Activated gamma-delta T cell (primary cell): Measurements from ENCODE around the gene REXO1.

Experiments used
- DNase-seq: peaks from one replicate; lab custom pipeline; 2025; lab: John Stamatoyannopoulos, UW

REXO1 gene

DNA sequence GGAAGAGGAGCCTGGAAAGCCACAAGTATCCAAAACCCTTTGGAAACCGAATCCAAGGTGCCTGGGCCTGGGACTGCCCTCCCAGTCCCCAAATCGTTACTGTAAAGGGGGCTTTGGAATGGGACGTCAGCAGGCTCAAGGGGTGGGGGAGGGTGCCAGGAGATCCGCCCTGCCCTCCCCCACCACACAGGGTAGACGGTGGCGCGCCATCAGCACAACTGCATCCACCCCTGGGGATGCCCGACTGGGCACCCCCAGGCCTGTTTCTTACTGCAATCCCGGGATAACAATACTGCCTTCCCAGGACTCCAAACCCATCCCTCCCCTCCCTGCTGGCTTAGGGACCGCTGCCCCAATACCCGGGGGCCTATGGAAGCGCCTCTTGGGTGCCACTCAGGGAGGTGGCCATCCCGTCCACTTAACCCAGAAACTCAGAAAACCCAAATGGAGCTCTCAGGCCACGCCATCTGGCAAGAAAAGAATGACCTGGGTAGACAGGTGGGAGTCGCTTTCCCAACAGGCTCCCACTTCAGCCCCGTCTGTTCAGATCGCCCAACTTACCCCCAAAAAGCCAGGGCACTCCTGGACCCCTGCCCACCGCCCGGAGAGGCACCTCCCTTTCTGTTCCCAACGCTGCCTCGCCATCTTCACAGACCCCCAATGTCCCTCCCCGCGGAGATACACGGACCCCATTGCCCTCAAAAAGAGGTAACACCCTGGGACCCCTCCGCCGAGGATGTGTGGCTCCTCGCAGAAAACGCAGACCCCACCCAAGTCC, 12.7 kb upstream of the REXO1 start:
- DNase-seq = no peak

DNA sequence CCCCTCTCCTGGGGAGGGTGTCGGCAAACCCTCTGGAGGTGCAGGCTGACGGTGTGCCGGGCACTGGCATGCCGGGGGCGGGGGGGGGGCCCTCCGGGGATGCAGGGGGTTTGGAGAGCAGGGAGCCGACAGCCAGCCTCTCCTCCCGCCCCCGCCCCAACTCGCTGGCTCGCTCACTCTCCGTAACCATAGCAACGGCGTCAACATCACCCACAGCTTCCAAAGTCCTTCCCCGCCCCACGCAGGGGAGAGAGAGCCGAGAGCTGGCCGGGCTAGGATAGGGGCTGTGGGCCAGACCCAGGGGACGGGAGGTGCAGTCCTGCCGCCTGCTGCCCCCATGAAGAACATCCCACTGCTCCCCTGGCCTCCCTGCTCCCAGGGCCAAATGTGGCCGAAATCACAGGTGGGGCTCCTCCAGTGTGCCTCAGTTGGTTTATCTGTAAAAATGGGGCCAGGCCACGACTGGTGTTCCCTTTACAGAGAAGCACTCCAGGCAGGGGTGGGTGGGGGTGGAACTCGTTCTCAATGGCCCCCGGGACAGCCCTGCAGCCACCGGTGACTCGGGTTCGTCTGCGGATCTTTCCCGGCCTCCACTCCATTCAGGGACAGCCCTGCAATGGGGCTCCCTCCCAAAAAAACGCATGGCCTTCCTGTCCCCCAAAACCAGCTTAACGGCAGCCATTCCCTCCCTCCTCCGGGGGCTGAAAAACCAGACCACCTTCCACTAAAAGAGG, 11.9 kb upstream of the REXO1 start:
- DNase-seq = no peak

DNA sequence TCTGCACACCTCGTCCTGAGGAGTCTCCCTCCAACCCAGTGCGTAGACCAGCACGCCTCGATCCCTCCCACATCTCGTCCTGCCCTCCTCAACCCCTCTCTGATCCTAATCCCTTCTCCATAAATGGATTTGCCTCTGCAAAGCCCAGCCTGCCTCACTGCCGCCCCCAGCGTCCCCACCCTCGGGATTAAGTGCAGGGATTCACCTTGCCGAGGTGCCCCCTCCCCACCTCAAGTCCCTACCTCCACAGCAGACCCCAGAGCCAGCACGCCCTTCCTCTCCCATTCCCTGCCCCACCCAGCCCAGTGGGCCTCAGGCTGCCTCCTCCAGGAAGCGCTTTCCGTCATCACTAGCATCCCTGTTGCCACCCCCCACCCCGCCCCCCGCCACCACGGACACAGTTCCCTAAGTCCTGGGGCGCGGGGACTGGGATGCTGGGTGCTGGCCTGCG, 11.1 kb upstream of the REXO1 start:
- DNase-seq = no peak

DNA sequence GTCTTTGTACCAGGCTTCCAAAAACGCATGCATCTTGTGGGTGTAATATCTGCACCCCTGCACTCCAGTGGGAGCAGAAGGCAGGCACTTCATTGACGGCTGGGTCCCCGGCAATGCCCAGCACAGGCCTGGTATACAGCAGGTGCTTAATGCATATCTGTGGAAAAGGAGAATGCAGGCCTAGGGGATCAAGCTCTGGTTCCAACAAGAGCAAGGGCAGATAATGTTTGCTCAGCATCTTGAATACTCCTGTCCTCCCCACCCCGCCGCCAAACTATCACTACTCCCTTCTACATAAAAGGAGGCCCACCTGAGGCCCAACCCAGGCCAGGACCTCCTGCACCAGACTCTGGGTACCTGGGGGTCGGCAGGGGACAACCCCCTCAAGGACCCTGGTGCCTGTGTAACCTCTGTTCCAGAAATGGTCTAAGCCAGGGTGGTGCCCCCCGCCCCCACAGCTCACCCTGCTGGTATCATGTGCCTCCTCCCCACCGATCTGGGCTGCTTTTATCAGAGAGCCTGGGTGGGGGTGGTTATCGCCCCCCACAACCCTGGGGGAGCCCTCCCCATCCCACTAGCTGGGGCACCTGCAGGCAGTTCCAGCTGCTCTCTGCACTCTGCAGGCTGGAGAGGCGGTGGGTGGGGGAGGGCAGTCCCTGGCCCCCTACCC, 10.3 kb upstream of the REXO1 start:
- no peak for DNase-seq

DNA sequence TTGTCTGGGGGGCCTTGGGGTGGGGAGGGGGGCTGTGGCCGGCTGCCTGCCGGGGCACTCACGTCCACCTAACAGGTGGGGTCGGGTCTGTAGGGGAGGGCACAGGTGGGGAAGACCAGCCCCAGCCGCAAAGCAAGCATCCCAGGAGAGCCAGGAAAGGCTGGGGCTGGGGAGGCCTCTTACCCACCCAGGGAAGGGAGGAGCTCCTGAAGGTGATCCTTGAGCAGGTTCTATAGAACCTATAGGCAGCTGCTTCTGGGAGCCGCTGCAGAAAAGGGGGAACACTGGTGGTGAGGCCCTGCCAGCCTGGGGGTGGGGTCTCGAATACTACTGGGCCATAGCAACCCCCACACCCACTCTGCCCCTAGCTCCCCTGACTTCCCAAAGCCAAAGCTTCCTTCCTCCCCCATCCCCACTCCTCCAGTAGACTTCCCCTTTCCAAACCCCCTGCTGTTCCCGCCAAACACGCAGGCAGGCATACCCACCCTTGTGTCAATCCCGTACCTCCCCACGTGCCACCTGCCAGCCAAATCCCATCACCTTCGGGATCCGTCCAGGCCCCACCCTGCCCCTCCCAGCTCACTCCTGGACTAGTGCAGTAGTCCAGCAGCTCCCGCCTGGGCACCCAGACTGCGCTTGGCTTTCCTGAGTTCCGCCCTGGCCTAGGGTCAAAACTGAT, 9.5 kb upstream of the REXO1 start:
- DNase-seq = no peak

DNA sequence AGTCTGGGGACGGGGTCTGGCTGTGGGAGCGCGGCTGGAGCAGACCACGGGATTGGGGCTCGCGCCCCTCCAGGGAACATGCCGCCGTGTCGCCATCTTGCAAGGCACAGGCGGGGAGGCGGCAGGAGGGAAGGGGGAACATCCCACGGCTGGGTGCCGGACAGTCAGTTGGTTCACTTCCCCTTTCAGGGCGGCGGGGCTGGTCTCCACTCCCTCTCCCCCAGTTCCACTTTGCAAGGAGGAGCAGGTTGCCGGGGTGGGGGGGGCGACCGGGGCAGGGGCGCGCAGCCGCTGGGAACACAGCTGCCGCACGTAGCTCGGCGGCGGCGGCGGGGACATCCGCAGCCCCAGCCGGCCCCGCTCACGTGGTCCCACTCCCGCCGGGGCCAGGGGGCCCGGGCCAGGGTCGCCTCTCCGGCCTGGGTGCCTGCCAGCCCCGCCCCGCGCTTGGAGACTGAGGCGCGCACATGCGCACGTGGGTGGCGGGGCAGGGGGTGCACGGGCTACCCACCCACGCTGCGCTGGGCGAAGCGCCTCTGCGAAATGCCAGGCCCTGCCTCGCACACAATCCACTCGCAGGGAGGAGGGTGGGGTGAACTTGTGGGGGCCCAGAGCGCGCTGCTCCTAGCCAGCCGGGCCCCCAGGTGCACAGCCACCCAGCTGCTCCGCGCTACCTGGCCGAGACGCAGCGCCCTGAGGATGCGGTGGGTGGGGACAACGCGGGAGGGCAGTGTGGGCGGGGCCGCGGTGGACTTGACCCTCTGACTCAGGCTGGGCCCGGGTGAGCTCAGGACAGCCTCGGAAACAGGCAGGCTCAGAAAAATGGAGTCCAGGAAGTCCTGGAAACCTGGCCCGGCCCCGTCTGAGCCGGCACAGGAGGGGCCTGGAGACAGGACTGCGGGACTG, 8.7 kb upstream of the REXO1 start:
- DNase-seq = no peak

DNA sequence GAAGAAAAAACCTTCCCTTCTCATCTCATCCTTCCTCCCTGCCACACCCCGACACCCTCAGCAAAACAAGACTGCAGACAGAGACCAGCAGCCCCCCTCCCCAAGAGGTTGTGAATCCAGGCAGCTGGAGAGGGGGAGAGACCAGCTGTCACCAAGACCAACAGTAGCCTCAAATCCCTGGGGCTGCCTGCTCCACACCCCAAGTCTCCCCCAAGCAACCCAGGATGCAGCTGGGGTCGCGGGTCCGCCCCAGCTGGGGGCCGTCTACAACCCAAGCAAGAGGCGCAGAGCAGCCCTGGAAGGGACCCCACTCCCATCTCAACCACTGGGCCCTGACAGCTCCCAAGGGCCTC, 8.0 kb upstream of the REXO1 start:
- DNase-seq = no peak

DNA sequence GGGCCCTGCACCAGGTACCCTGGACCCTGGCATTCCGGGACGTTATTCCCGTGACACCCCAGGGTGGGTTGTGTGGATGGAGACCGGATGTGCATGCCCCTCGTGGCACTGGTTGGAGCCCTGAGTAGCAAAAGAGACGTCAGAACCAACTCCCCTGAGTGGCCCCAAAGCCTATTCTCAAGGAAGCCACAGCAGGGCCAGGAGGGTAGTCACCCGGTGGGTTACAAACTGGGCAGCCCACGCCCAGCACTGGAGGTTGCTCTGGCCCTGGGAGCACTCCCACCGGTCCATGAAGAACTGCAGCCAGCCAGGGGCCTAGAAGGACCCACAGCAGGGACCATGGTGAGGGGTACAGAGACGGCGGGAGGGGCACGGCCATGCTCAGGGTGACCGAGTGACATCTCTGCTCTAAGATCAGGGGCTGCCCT, 7.6 kb upstream of the REXO1 start:
- no peak for DNase-seq

DNA sequence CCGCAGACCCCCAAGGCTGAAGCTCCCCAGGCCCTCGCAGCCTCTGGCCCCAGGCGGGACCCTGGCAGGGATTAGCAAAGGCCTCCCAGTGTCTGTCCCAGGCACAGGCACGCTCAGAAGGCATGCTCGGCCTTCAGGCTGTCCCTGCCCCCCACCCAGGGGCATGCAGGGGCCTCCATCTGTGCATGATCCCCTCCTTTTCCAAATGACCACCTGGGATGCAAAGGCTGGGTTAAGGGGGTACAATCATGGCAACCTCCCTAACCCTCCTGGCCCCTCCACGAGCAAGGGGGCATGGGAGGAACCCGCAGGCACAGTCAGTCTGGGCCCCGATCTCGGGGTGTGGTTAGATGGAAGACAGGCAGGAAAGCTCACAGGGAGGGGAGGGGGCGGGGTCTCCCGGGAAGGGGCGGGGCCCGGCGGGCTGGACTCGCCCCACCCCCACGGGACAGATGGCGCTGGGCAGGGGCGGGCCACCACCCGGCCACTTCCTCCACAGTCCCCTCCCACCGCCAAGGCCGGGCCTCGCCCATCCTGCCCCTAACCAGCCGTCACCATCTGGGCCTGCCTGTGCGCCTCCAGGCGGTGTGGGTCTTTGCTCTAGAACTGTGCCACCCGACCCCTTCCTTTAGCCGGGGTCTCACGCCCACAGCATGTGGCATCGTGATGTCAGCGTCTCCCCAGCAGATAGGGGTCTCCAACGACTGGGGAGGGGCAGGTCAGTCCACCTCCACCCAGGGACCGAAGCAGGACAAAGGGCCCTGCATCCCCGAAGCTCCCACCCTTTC, 7.0 kb upstream of the REXO1 start:
- DNase-seq = peak; percentile 62

DNA sequence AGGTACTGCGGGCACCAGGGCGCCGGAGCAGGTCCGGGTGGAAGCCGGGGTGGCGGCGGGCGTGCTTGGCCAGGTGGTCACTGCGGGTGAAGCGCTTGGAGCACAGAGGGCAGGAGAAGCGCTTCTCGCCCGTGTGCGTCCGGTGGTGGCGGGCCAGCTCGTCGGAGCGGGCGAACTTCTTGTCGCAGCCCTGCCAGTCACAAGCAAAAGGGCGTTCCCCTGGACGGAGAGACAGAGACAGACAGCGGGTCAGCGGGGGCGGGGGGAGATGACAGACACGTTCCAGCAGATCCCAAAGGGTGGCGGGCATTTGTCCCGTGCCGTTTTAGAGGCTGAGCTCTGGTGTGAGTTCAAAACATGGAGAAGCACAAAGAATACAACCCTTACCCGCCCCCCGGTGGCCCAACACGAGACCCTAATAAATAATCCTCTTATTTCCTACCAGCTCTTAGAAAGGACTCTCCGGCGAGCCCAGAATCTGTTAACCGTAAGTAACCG, 6.3 kb upstream of the REXO1 start:
- no peak for DNase-seq

DNA sequence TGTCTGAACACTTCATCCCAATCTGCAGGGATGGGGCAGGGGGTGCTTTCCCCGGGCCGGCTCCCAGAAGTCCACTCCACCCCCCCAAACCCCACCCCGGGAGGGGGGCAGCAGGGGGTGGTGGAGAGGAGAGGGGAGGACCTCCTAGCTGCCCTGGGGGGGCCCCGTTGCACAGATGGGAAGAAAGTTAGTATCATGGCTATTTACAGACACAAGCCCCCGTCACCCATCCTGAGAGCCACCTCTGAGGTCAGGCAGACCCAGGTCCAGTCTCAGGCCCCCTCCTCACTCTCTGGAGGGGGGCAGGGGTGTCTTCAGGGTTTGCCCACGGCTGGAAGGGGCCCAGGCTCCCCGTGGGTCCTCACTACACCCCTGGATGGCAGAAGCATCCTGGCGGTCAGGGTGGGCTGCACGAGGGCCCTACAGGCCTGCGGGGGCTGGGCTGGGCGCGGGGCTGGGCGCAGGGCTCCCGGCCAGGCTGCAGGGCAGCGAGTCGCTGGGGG, 5.8 kb upstream of the REXO1 start:
- no peak for DNase-seq

DNA sequence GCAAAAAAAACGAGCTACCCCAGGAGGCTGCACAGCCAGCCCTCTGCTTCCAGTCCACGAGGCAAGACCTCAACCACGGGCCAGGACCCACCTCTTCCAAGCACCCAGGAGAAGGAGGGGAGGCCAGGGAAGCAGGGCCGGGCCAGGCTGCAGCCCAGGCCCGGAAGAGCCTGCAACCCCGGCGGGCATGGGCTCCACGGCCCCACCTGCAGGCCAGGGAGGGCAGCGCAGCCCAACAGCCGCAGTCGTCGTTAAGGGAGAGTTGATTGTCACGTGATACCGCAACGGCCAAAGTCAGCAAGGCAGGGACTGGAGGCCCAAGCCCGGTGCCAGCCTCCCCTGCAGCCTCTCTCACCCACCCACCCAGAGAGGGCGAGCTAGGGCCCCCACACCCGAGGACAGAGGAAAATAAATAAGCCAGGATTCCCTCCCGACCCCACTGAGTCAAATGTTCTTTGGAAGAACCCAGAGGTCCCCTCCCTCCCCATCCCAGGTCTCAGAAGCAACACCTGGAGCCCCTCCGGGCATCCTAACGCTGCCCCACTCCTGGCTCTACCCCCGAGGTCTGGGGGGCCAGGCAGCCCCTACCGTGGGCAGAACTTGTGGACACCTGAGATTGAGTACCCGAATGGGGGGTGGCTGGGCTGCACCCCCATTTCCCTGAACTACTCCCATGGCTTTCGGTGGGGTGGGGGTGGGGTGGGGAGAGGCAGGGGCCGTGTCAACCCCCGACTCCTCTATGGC, 5.2 kb upstream of the REXO1 start:
- DNase-seq = peak; percentile 65

DNA sequence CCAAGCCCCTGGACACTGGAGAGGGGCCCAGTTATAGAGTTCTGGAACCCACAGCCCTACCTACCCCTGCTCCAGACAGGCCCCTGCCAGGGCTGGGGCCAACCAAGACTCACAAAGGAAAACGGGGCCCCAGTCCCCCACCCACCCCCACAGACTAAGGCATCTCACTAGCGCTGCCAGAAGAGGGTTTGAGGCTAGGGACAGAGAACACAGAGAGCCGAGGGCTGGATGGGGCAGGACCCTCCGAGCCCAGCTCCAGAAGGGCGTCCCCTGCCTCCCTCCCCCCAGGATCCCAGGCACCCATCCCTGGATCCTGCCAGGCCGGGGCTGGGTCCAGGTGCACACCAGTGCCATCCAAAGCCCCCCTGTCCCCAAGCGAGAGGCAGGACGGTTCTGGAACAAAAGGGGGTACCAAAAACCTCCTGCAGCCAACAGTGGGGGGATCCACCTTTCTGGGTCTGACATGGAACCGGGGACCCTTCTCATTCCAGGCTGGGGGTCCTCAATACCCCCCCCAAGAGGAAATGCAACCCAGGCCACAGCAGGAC, 4.4 kb upstream of the REXO1 start:
- no peak for DNase-seq

DNA sequence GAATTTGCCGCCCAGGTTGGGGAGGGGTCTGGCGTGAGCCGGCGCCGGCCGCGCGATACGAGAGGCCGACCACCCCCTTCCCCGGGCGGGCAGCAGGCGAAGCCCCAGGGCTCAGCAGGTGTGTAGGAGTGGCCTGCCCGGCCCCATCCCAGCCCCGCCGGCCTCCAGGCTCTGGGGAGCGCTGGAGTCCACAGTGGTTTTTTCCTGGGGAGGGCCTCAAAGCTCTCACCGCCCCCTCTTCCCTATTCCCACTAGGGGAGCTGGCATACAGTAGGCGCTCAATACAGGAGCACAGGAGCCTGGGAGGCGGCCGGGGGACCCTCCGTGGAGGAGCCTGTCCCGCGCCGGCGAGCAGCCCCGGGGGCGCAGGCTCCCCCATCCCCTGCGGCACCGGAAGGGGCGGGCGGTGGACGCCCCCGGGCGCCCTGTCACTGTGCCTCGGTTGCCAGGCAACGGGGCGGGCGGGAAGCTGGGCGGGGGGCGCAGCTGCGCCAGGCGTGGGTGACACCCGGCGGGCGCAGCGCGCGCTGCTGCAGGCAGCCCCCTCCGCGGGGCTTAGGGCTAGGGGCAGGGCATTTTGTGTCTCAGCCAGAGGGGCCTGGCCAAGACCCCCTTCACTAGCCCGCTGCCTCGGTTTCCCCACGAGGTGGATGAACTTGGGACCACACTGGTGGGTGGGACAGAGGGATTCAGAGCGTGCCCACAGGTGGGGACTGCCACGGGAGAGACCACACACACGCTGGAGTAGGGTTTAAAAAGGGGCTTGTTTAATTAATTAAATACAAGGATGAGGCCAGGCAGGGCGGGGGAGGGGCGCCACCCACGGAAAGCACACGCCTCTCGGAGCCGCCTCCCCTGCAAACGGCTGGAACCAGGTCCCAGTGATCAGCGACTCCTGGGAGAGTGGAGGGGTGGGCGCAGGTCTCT, 3.6 kb upstream of the REXO1 start:
- peak; percentile 57 for DNase-seq

DNA sequence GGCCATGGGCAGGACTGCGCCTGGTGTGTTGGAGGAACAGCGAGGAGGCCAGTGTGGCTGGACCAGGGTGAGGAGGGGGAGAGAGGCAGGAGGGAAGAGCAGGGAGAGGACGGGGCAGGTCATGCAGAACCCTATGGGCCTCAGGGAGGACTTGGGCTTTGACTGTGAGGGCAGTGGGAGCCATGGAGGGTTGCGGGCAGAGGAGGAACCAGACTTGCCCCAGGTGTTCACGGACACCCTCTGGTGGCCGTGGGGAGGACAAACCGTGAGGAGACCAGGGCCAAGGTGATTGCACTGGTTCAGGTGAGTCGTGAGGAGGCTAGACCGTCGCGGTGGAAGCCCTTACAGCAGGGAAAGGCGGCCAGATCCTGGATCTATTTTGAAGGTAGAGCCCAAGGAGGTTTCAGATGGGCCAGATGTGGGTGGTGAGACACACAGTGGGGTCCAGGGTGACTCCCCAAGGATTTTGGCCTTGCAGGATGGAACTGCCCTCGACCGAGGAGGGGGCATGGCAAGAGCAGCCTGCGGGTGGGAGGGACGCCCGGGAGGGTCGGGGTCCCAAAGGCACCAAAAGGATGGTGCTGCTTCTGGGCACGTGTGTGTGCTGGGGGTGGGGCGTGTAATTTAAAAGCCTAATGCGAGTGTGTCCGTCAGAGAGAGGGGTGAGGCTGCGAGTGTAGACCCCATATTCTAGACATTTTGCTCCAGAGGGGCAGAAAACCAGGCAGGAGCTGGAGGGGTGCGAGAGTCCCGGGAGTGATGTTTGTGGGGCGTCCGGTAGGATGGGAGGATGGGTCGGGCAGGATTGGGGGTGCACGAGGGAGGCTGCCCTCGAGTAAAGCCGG, 2.7 kb upstream of the REXO1 start:
- no peak for DNase-seq

DNA sequence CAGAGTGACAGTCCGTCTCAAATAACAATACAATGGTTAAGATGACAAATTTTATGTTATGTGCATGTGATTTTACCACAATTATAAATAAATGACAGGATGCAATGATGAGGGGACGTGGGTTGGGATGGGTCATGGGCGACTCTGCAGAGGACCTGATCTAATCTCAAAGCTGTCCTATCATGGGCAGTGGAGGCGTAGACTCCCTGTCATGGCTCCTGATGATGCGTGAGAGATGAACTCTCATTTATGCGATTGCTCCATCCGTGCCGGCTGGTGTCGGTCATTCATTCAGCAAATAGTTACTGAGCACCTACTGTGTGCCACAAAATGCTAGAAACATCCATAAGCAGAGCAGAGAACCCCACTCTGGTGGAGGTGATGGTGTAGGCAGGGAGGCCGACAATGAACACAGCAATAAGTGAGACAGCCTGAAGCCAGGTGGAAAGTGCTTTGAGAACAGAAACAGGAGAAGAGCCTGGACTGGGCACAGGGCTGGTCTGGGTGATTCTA, 1.7 kb upstream of the REXO1 start:
- no peak for DNase-seq

DNA sequence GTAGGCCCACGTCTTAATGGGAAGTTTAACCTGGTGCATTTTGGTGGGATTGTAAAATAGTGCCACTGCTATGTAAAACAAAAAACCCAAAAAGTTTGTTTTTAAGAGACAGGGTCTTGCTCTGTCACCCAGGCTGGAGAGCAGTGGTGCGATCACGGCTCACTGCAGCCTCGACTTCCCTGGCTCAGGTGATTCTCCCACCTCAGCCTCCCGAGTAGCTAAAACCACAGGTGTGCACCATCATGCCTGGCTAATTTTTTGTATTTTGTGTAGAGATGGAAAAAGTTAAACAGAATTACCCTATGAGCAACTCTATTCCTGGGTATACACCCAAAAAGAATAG, 820 bp upstream of the REXO1 start:
- no peak for DNase-seq
